ENCODE results near the gene MADD.

Gene MADD

DNA sequence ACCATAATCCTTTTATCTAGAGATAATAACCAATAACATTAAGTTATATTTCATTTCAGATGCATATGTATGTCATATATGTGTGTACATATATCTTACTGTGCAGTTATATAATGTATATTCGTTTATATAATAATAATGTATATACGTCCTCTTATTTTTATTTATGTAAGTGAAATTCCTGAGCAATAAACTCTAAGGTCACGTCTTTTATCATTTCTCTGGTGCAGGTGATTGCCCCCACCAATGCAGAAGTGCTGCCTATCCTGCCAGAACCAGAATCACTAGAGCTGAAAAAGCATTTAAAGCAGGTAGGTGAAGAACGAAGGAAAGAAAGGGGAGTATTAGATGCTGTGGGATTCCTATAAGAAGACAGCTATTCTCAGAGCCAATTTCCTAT is 8.8 kb downstream of the MADD start:
- Mint-ChIP-seq H3K4me3 (no peak overlapping the region), H3K4me1 (peaks cover 6% of the 10 kb centered on the region), H3K27ac (no peak overlapping the region), H3K9me3 (no peaks in the 10 kb centered on the region), H3K36me3 (peaks cover 50% of the 10 kb centered on the region), H3K27me3 (no peaks in the 10 kb centered on the region)
- ATAC-seq, result no peak

DNA sequence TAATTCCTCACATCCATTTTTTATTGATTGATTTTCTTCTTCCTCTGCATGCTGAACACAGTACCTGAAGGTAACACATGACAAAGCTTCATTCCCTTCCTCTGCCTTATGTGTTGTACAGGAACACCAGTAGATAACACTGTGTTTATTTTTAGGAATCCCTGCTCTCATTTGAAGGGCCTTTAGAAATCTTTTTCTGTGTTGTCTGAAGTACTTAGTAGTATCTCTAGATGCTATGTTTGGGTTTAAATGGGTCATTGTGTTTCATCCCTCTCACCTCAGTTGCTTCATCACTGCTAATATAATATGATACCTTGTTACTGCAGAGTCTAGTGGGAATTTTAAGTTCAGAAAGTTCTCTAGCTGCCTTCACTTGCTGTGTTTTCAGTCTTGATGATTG is 10.2 kb downstream of the MADD start:
- Mint-ChIP-seq H3K27ac (no peak overlapping the region), H3K36me3 (peaks cover 54% of the 10 kb centered on the region), H3K4me1 (no peaks in the 10 kb centered on the region), H3K9me3 (no peaks in the 10 kb centered on the region), H3K27me3 (no peaks in the 10 kb centered on the region), H3K4me3 (no peak overlapping the region)
- no peak for ATAC-seq

GRCh38 chr11:47280860-47281259 is 10.9 kb downstream of the MADD start:
- Mint-ChIP-seq H3K4me3 (no peak overlapping the region), H3K9me3 (no peaks in the 10 kb centered on the region), H3K4me1 (no peaks in the 10 kb centered on the region), H3K36me3 (peaks cover 58% of the 10 kb centered on the region), H3K27me3 (no peaks in the 10 kb centered on the region), H3K27ac (no peak overlapping the region)
- ATAC-seq, result no peak

GRCh38 chr11:47282462-47282861 is 12.5 kb downstream of the MADD start:
- ATAC-seq, result no peak
- Mint-ChIP-seq H3K4me1 (no peaks in the 10 kb centered on the region), H3K27me3 (no peaks in the 10 kb centered on the region), H3K9me3 (no peaks in the 10 kb centered on the region), H3K36me3 (peaks cover 59% of the 10 kb centered on the region), H3K27ac (no peak overlapping the region), H3K4me3 (no peak overlapping the region)

- Mint-ChIP-seq H3K4me3 (no peak overlapping the region), H3K9me3 (no peaks in the 10 kb centered on the region), H3K36me3 (peaks cover 70% of the 10 kb centered on the region), H3K27me3 (no peaks in the 10 kb centered on the region), H3K27ac (no peak overlapping the region), H3K4me1 (no peaks in the 10 kb centered on the region)
- ATAC-seq, result no peak
Observed at GRCh38 chr11:47284151-47284550, 14.2 kb downstream of the MADD start.

DNA sequence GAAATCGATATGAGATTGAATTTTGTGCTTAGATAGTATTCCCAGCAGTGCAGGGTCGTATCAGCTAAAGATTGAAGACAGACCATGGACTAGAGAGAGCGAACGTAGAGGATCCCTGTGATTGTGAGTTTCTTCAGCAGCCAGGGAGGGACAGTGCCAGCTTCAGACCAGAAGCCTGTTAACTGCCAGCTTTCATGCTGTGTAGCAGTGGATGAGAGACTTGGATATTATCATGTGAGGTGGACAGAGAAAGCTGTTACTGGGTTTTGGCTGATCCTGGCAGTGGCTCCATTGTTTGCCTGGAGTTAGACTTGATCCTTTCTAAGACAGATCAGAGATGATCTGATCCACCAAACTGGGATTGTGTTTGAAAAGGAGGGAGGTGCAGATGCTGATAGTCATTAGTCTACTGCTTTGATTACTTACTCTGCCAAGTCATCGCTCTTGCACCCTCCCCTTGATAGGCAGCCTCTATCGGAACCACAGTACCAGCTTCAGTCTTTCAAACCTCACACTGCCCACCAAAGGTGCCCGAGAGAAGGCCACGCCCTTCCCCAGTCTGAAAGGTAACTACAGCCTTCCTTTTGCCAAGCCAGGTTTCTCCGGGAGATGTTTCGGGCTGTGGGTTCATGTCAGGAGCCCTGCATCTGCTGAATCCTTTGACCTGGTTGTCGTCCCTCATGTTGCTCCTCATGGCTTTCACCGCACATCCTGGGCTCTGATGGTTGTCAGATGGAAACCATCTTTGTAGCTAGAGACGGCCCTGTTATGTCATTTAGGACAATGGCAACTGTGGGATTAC is 16.2 kb downstream of the MADD start:
- no peak overlapping the region for H3K27ac Mint-ChIP-seq
- H3K36me3 Mint-ChIP-seq, result peaks cover 72% of the 10 kb centered on the region
- H3K27me3 Mint-ChIP-seq, result no peaks in the 10 kb centered on the region
- H3K4me3 Mint-ChIP-seq, result no peak overlapping the region
- H3K9me3 Mint-ChIP-seq, result no peaks in the 10 kb centered on the region
- no peaks in the 10 kb centered on the region for H3K4me1 Mint-ChIP-seq
- ATAC-seq, result no peak

DNA sequence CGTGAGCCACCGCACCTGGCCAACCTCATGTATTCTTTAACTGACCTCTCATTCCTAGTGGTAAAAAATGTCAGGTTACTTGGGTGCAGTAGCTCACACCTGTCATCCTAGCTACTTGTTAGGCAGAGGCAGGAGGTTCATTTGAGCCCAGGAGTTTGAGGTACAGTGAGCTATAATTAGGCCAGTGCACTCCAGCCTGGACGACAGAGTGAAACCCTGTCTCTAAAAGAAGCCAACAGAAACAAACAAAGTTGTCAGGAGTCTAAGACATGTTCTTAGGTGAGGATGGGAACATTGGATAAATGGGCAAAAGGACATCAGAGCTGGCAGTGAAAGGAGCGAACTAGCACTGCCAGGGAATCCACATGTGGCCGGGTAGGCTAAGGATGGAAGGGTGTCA is 18.1 kb downstream of the MADD start:
- ATAC-seq, result no peak
- H3K9me3 Mint-ChIP-seq, result no peaks in the 10 kb centered on the region
- H3K27me3 Mint-ChIP-seq, result no peaks in the 10 kb centered on the region
- H3K4me1 Mint-ChIP-seq, result no peaks in the 10 kb centered on the region
- H3K36me3 Mint-ChIP-seq, result peaks cover 83% of the 10 kb centered on the region
- no peak overlapping the region for H3K27ac Mint-ChIP-seq
- H3K4me3 Mint-ChIP-seq, result no peak overlapping the region

- Mint-ChIP-seq H3K27ac (no peak overlapping the region), H3K9me3 (no peaks in the 10 kb centered on the region), H3K4me3 (no peak overlapping the region), H3K27me3 (no peaks in the 10 kb centered on the region), H3K4me1 (no peaks in the 10 kb centered on the region), H3K36me3 (peaks cover 78% of the 10 kb centered on the region)
- ATAC-seq, result no peak
Observed at GRCh38 chr11:47289856-47290255, 19.9 kb downstream of the MADD start.

- Mint-ChIP-seq H3K36me3 (peaks cover 81% of the 10 kb centered on the region), H3K4me1 (no peaks in the 10 kb centered on the region), H3K27me3 (no peaks in the 10 kb centered on the region), H3K27ac (no peak overlapping the region), H3K9me3 (no peaks in the 10 kb centered on the region), H3K4me3 (no peak overlapping the region)
- ATAC-seq, result no peak
Observed at GRCh38 chr11:47295385-47295784, 25.5 kb downstream of the MADD start.

- H3K4me3 Mint-ChIP-seq, result no peak overlapping the region
- no peak overlapping the region for H3K27ac Mint-ChIP-seq
- no peaks in the 10 kb centered on the region for H3K9me3 Mint-ChIP-seq
- H3K36me3 Mint-ChIP-seq, result peaks cover 81% of the 10 kb centered on the region
- ATAC-seq, result no peak
- no peaks in the 10 kb centered on the region for H3K4me1 Mint-ChIP-seq
- H3K27me3 Mint-ChIP-seq, result no peaks in the 10 kb centered on the region
Observed at GRCh38 chr11:47296045-47296444, 26.1 kb downstream of the MADD start.

- Mint-ChIP-seq H3K4me3 (no peak overlapping the region), H3K4me1 (no peaks in the 10 kb centered on the region), H3K9me3 (peaks cover 6% of the 10 kb centered on the region), H3K36me3 (peaks cover 86% of the 10 kb centered on the region), H3K27ac (no peak overlapping the region), H3K27me3 (no peaks in the 10 kb centered on the region)
- no peak for ATAC-seq
Observed at GRCh38 chr11:47299078-47299477, 29.1 kb downstream of the MADD start.

GRCh38 chr11:47302853-47303252 is 32.9 kb downstream of the MADD start:
- no peak overlapping the region for H3K4me3 Mint-ChIP-seq
- H3K9me3 Mint-ChIP-seq, result peaks cover 6% of the 10 kb centered on the region
- no peak for ATAC-seq
- no peaks in the 10 kb centered on the region for H3K4me1 Mint-ChIP-seq
- H3K27me3 Mint-ChIP-seq, result no peaks in the 10 kb centered on the region
- no peak overlapping the region for H3K27ac Mint-ChIP-seq
- H3K36me3 Mint-ChIP-seq, result peaks cover 74% of the 10 kb centered on the region

DNA sequence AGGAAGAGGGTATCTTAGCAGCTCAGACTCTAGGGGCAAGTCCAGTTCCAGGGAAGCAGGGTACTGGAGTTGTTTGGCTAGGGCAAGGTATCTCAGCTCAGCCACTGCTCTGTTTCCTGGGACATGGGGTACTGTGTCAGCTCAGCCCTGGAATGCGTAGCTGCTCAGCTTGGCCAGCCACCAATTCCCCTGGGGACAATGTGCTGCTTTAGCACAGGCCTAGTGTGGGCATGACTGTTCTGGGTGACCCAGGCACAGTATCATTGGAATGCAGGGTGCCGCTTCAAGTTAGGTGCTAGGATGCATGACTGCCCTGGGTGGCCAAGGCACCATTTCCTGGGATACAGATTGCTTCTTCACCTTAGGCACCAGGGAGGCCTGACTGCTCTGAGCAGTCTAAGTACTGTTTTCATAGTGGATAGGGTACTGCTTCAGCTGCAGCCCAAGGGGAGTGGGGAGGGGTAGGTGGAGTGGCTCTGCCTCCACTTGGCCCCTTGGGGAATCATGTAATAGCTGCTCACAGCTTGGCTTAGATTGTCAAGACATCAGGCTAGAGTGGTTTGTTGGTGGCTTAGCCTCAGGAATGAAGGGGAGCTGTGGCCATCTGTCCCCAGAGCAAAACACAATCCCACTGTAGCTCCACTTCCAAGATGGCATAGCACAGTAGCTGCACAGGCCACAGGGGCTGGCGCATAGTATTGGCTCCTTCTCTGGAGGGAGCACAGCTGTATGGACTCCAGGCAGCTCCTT is 36.0 kb downstream of the MADD start:
- Mint-ChIP-seq H3K27ac (no peak overlapping the region), H3K27me3 (no peaks in the 10 kb centered on the region), H3K4me3 (no peak overlapping the region), H3K36me3 (peaks cover 65% of the 10 kb centered on the region), H3K4me1 (no peaks in the 10 kb centered on the region), H3K9me3 (peaks cover 6% of the 10 kb centered on the region)
- ATAC-seq, result no peak

GRCh38 chr11:47306484-47306844 is 36.5 kb downstream of the MADD start:
- H3K36me3 Mint-ChIP-seq, result peaks cover 65% of the 10 kb centered on the region
- no peaks in the 10 kb centered on the region for H3K4me1 Mint-ChIP-seq
- no peak overlapping the region for H3K4me3 Mint-ChIP-seq
- no peak for ATAC-seq
- no peaks in the 10 kb centered on the region for H3K27me3 Mint-ChIP-seq
- H3K9me3 Mint-ChIP-seq, result peaks cover 6% of the 10 kb centered on the region
- H3K27ac Mint-ChIP-seq, result no peak overlapping the region

DNA sequence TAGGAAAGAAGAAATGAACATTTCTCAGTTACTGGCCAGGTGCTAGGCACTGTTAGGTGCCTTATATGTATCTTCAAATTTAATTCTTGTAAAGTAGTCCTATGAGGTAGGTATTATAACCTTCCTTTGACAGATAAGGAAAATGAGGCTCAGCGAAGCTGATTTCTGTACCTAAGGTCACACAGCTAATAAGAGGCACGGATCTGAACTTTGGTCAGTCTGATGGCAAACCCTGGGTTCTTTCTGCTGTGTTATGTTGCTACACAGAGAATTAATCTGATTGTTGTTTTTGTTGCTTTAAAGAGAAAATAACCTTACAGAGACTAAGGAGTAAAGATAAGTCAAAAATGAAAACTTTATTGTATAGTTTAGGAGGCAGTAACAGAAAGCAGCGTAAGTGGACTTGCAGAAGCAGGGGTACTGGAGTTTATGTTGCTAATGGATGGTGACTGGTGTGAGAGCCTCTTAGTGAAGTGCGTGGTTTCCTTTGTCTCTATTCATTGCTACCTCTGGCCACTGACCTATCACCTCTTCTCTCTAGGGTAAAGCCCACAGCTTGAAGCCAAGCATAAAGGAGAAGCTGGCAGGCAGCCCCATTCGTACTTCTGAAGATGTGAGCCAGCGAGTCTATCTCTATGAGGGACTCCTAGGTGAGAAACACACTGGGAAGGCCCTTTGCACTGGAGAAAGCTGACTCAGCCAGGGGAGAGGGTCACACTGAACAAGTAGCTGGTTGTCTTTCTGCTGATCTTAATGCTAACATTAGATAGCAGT is 38.3 kb downstream of the MADD start:
- H3K36me3 Mint-ChIP-seq, result peaks cover 57% of the 10 kb centered on the region
- no peaks in the 10 kb centered on the region for H3K4me1 Mint-ChIP-seq
- no peak overlapping the region for H3K4me3 Mint-ChIP-seq
- H3K9me3 Mint-ChIP-seq, result no peaks in the 10 kb centered on the region
- ATAC-seq, result no peak
- H3K27ac Mint-ChIP-seq, result no peak overlapping the region
- no peaks in the 10 kb centered on the region for H3K27me3 Mint-ChIP-seq
